Measurements from ENCODE around the gene WDR19.
"Not testable (repeated sequence)": the region's sequence is repeated elsewhere in the genome, so short reads cannot be mapped to it uniquely, and the experiment has no call there.

Gene WDR19

DNA sequence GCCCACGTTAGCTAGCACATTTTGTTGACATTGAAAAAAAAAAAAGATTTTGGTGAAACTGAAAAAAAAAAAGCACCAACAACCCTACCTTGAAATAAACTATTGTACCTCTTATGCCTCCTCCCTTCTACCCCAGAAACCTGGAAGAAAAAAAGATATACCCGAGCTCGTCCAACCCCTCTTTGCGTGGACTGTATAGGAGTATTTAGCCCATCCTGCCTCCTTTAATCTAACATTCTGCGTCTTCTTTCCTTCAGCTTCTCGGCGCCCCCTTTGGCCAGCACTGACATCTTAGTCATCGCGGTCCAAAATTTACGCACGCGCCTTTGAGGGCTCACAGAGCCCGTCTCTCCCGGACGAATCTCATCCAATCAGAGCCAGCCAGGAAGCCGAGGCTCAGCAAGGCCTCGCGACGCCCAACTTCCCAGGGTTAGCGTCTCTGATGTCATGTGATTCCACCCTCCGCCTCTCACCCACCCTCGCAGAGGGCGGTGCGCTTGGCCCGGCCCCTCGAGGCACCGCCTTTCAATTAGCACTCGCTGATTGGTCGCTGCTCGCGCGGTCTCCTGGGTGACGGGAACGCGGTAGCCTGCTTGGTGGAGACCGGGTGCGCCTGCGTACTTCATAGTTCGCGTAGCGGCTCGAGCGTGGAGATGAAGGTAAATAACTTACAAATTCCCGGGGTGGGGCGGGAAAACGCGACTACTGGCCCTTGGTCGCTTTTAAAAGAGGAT is at the start of gene WDR19:
Gene WDR19 (plus strand): TSS at position 625 of the 734 bp plus-strand sequence. CDS start 29 bp downstream, at position 654.
- TF ChIP-seq CTCF (IDR thresholded peaks at IDR 0.05; ENCODE audit: low read depth, low read length) = peak; percentile 61

DNA sequence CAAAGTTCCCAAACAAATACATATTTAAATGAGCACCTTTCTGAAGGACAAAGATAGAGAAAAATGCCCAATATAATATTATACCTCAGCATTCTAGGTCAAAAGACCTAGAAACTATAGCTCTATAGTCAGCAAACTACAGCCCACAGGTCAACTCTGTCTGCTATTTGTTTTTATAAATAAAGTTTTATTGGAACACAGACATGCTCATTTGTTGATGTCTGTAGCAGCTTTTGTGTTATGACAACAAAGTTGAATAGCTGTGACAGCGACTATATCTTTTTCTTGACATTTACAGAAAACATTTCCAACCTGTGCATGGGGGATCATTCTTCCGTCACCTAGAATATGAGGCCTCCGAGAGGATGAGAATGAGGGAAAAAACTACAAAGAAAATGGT is 48.7 kb upstream of the WDR19 start:
- no peak for TF ChIP-seq CTCF (IDR thresholded peaks at IDR 0.05; ENCODE audit: low read depth, low read length)
- no peak for DNase-seq (ENCODE audit: extremely low read depth, low read depth)

More for the DNA sequence above, at the start of gene WDR19:
- DNase-seq (ENCODE audit: extremely low read depth, low read depth) = peak; percentile 98

GRCh38 chr4:39134683-39135306 is 47.5 kb upstream of the WDR19 start:
- no peak for TF ChIP-seq CTCF (IDR thresholded peaks at IDR 0.05; ENCODE audit: low read depth, low read length)
- no peak for DNase-seq (ENCODE audit: extremely low read depth, low read depth)

DNA sequence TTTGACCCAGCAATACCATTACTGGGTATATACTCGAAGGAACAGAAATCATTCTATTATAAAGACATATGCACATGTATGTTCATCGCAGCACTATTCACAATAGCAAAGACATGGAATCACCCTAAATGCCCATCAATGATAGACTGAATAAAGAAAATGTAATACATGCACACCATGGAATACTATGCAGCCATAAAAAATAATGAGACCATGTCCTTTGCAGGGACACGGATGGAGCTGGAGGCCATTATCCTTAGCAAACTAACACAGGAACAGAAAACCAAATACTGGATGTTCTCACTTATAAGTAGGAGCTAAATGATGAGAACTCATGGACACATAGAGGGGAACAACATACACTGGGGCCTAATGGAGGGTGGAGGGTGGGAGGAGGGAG is 44.1 kb upstream of the WDR19 start:
- not testable (repeated sequence) for DNase-seq (ENCODE audit: extremely low read depth, low read depth)

- no peak for TF ChIP-seq CTCF (IDR thresholded peaks at IDR 0.05; ENCODE audit: low read depth, low read length)
- DNase-seq (ENCODE audit: extremely low read depth, low read depth) = no peak
These were observed 36.1 kb upstream of the WDR19 start for GRCh38 chr4:39146211-39146610.

DNA sequence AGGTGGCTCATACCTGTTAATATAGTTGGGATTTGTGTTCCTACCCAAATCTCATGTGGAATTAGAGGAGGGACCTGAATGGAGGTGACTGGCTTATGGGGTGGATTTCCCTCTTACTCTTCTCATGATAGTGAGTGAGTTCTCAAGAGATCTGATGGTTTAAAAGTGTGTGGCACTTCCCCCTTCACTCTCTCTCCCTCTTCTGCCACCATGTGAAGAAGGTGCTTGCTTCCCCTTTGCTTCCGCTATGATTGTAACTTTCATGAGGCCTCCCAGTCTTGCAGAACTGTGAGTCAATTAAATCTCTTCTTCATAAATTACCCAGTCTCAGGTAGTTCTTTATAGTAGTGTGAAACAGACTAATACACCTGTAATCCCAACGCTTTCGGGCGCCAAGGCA is 28.3 kb upstream of the WDR19 start:
- no peak for DNase-seq (ENCODE audit: extremely low read depth, low read depth)
- no peak for TF ChIP-seq CTCF (IDR thresholded peaks at IDR 0.05; ENCODE audit: low read depth, low read length)

- DNase-seq (ENCODE audit: extremely low read depth, low read depth) = no peak
- no peak for TF ChIP-seq CTCF (IDR thresholded peaks at IDR 0.05; ENCODE audit: low read depth, low read length)
These were observed 24.8 kb upstream of the WDR19 start for GRCh38 chr4:39157520-39157919.

All from AG09319 (cell line).